ENCODE results near the gene AFP. TPM values are rescaled to one million over a fixed set of nuclear protein-coding genes. Genes with fewer than 3 reads are reported as not detected.
A peak's percentile ranks its signal among the peaks of the same experiment; 100 is the strongest.

Gene AFP
- total and polyA plus RNA-seq, 2 of the 13 experiments (the other 11 are each of a cell fraction or from before 2014, with no cell fraction given) = 9,434 to 13,105 TPM

DNA sequence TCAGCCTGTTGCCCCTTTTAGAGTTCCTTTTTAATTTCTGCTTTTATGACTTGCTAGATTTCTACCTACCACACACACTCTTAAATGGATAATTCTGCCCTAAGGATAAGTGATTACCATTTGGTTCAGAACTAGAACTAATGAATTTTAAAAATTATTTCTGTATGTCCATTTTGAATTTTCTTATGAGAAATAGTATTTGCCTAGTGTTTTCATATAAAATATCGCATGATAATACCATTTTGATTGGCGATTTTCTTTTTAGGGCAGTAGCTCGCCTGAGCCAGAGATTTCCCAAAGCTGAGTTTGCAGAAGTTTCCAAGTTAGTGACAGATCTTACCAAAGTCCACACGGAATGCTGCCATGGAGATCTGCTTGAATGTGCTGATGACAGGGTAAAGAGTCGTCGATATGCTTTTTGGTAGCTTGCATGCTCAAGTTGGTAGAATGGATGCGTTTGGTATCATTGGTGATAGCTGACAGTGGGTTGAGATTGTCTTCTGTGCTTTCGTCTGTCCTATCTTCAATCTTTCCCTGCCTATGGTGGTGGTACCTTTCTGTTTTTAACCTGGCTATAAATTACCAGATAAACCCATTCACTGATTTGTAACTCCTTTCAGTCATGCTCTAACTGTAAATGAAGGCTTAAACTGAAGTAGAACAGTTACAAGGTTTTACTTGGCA is 24.1 kb upstream of the AFP start (continued):
- TF ChIP-seq ZNF501 (CRISPR knock-in tag; IDR thresholded peaks at IDR 0.05) (0 out of 2 replicates have a peak, but pooled peaks have one; percentile 41), RARA (CRISPR knock-in tag; IDR thresholded peaks at IDR 0.05) (peak; percentile 36), ZNF652 (CRISPR knock-in tag; IDR thresholded peaks at IDR 0.05; ENCODE audit: borderline replicate concordance, low read depth) (peak; percentile 10; the same call in 1 of the 2 replicates), DMAP1 (CRISPR knock-in tag; IDR thresholded peaks at IDR 0.05) (no peak), BRF2 (CRISPR knock-in tag; IDR thresholded peaks at IDR 0.05) (peak; percentile 89), NR2F2 (IDR thresholded peaks at IDR 0.05; ENCODE audit: borderline replicate concordance, low read depth) (no peak), MED13 (CRISPR knock-in tag; IDR thresholded peaks at IDR 0.05) (peak; percentile 7; the same call in 1 of the 2 replicates), ZNF556 (CRISPR knock-in tag; IDR thresholded peaks at IDR 0.05; ENCODE audit: borderline replicate concordance) (no peak), NONO (IDR thresholded peaks at IDR 0.05) (no peak), NONO (CRISPR knock-in tag; conservative IDR thresholded peaks at IDR 0.05) (0 out of 2 replicates have a peak, but pooled peaks have one; percentile 14), ZNF329 (CRISPR knock-in tag; IDR thresholded peaks at IDR 0.05; ENCODE audit: low read depth) (no peak), TEAD3 (CRISPR knock-in tag; optimal IDR thresholded peaks at IDR 0.05; ENCODE audit: borderline replicate concordance) (peak; percentile 52), ZNF607 (CRISPR knock-in tag; IDR thresholded peaks at IDR 0.05; ENCODE audit: borderline replicate concordance) (0 out of 2 replicates have a peak, but pooled peaks have one; percentile 47), SATB2 (CRISPR knock-in tag; IDR thresholded peaks at IDR 0.05) (peak; percentile 78; the same call in 1 of the 2 replicates), RBM22 (optimal IDR thresholded peaks at IDR 0.05; ENCODE audit: low read length) (peak; percentile 61), SMAD9 (CRISPR knock-in tag; IDR thresholded peaks at IDR 0.05) (no peak), POLR2A (IDR thresholded peaks at IDR 0.05; ENCODE audit: insufficient read depth in 1 of 2, low read depth in 2 of 2, low read length in 2 of 2) (peak; percentile 62 to 74; a peak in 3 of 4 replicates), TBX3 (IDR thresholded peaks at IDR 0.05; ENCODE audit: borderline replicate concordance) (no peak), BRCA1 (CRISPR knock-in tag; IDR thresholded peaks at IDR 0.05) (0 out of 2 replicates have a peak, but pooled peaks have one; percentile 70), SAP130 (CRISPR knock-in tag; IDR thresholded peaks at IDR 0.05; ENCODE audit: low read depth) (peak; percentile 44; the same call in 1 of the 2 replicates), CBX1 (IDR thresholded peaks at IDR 0.05; ENCODE audit: low read depth) (no peak), SIN3B (IDR thresholded peaks at IDR 0.05; ENCODE audit: low read length) (no peak), EP300 (IDR thresholded peaks at IDR 0.05; ENCODE audit: low read depth in 2 of 2, low read length in 2 of 2) (no peak), EP300 (CRISPR knock-in tag; IDR thresholded peaks at IDR 0.05; ENCODE audit: borderline replicate concordance) (no peak), CENPX (CRISPR knock-in tag; IDR thresholded peaks at IDR 0.05) (no peak)
- TF ChIP-seq, protein P1, sequence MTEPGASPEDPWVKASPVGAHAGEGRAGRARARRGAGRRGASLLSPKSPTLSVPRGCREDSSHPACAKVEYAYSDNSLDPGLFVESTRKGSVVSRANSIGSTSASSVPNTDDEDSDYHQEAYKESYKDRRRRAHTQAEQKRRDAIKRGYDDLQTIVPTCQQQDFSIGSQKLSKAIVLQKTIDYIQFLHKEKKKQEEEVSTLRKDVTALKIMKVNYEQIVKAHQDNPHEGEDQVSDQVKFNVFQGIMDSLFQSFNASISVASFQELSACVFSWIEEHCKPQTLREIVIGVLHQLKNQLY (CRISPR knock-in tag; IDR thresholded peaks at IDR 0.05) = 0 out of 2 replicates have a peak, but pooled peaks have one; percentile 12
- TF ChIP-seq, protein P2, sequence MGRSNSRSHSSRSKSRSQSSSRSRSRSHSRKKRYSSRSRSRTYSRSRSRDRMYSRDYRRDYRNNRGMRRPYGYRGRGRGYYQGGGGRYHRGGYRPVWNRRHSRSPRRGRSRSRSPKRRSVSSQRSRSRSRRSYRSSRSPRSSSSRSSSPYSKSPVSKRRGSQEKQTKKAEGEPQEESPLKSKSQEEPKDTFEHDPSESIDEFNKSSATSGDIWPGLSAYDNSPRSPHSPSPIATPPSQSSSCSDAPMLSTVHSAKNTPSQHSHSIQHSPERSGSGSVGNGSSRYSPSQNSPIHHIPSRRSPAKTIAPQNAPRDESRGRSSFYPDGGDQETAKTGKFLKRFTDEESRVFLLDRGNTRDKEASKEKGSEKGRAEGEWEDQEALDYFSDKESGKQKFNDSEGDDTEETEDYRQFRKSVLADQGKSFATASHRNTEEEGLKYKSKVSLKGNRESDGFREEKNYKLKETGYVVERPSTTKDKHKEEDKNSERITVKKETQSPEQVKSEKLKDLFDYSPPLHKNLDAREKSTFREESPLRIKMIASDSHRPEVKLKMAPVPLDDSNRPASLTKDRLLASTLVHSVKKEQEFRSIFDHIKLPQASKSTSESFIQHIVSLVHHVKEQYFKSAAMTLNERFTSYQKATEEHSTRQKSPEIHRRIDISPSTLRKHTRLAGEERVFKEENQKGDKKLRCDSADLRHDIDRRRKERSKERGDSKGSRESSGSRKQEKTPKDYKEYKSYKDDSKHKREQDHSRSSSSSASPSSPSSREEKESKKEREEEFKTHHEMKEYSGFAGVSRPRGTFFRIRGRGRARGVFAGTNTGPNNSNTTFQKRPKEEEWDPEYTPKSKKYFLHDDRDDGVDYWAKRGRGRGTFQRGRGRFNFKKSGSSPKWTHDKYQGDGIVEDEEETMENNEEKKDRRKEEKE (IDR thresholded peaks at IDR 0.05) = no peak
- TF ChIP-seq, protein P3, sequence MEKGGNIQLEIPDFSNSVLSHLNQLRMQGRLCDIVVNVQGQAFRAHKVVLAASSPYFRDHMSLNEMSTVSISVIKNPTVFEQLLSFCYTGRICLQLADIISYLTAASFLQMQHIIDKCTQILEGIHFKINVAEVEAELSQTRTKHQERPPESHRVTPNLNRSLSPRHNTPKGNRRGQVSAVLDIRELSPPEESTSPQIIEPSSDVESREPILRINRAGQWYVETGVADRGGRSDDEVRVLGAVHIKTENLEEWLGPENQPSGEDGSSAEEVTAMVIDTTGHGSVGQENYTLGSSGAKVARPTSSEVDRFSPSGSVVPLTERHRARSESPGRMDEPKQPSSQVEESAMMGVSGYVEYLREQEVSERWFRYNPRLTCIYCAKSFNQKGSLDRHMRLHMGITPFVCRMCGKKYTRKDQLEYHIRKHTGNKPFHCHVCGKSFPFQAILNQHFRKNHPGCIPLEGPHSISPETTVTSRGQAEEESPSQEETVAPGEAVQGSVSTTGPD (CRISPR knock-in tag; IDR thresholded peaks at IDR 0.05) = no peak
